Liver (tissue), 2 donors: ENCODE results near the gene E2F3.

Source experiments
- CTCF ChIP-seq: fragments of 150-350 bp; IDR thresholded peaks from 2 replicates; pipeline ENCODE4 v1.5.1; 2017; ENCODE audit warnings: improper control_type of control experiment, low read depth, low read length; ENCODE audit not compliant: missing input control
- FOXA1 ChIP-seq: IDR thresholded peaks from 2 replicates; pipeline ENCODE4 v1.6.1; 2016; ENCODE audit warnings: antibody characterized with exemption
- TF ChIP-seq, protein P1 (sequence below): IDR thresholded peaks from 2 replicates; pipeline ENCODE4 v1.6.1; 2016; ENCODE audit warnings: antibody characterized with exemption, mild to moderate bottlenecking
- donor health status: healthy.

DNA sequence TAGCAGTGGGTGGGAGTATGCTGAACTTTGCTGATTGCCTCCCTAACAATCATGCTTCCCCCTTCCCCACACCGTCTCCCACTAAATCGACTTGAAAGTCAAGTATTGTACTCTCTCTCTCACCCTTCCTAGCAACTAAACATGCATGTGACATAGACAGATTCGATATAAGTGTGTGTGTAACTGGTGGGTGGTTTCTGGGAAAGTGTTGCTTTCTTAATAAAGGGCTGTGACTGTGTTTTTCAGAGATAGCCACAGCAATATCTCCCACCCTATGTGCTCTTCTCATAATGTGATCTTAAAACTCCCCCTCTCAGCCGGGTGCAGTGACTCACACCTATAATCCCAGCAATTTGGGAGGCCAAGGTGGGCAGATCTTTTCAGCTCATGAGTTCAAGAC, 49.3 kb upstream of the E2F3 start:
- no peak for TF ChIP-seq CTCF
- TF ChIP-seq FOXA1 = no peak
- TF ChIP-seq, protein P1, sequence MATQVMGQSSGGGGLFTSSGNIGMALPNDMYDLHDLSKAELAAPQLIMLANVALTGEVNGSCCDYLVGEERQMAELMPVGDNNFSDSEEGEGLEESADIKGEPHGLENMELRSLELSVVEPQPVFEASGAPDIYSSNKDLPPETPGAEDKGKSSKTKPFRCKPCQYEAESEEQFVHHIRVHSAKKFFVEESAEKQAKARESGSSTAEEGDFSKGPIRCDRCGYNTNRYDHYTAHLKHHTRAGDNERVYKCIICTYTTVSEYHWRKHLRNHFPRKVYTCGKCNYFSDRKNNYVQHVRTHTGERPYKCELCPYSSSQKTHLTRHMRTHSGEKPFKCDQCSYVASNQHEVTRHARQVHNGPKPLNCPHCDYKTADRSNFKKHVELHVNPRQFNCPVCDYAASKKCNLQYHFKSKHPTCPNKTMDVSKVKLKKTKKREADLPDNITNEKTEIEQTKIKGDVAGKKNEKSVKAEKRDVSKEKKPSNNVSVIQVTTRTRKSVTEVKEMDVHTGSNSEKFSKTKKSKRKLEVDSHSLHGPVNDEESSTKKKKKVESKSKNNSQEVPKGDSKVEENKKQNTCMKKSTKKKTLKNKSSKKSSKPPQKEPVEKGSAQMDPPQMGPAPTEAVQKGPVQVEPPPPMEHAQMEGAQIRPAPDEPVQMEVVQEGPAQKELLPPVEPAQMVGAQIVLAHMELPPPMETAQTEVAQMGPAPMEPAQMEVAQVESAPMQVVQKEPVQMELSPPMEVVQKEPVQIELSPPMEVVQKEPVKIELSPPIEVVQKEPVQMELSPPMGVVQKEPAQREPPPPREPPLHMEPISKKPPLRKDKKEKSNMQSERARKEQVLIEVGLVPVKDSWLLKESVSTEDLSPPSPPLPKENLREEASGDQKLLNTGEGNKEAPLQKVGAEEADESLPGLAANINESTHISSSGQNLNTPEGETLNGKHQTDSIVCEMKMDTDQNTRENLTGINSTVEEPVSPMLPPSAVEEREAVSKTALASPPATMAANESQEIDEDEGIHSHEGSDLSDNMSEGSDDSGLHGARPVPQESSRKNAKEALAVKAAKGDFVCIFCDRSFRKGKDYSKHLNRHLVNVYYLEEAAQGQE = no peak
